SJSA1 (cell line): Measurements from ENCODE around the gene VCP. TPM values are rescaled to one million over a fixed set of nuclear protein-coding genes. Genes with fewer than 3 reads are reported as not detected.

ENCODE experiments used
- DNase-seq, 2 experiments: peaks; one replicate each; pipeline ENCODE4 v3.0.0-alpha.2; 2015 to 2020; ENCODE audit warnings: low spot score in 2 of 2, low read depth in 1 of 2
- H3K27ac ChIP-seq: fragments of 250-450 bp; sonication (Bioruptor Pico); 2 replicates; pipeline ENCODE4 v1.5.1; 2020; ENCODE audit warnings: mild to moderate bottlenecking, moderate library complexity
- H3K27me3 ChIP-seq: fragments of 250-450 bp; sonication (Bioruptor Pico); replicated peaks from 2 replicates; pipeline ENCODE4 v1.5.1; 2020; ENCODE audit warnings: mild to moderate bottlenecking, moderate library complexity
- H3K36me3 ChIP-seq: fragments of 250-450 bp; sonication (Bioruptor Pico); 2 replicates; pipeline ENCODE4 v1.5.1; 2020; ENCODE audit warnings: mild to moderate bottlenecking
- H3K4me1 ChIP-seq: fragments of 250-450 bp; sonication (Bioruptor Pico); replicated peaks from 2 replicates; pipeline ENCODE4 v1.6.1; 2021; ENCODE audit warnings: mild to moderate bottlenecking
- H3K4me3 ChIP-seq: fragments of 250-450 bp; sonication (Bioruptor Pico); 2 replicates; pipeline ENCODE4 v1.5.1; 2020; ENCODE audit warnings: mild to moderate bottlenecking
- H3K9me3 ChIP-seq: fragments of 250-450 bp; sonication (Bioruptor Pico); replicated peaks from 2 replicates; pipeline ENCODE4 v1.5.1; 2020; ENCODE audit warnings: mild to moderate bottlenecking
- total RNA-seq: library from RNA; depleted of rRNA; stranded (reverse); fragments of >200 nt; shearing (Covaris generic); gene quantifications from 2 replicates; pipeline ENCODE4 v1.2.3, GENCODE V29; 2014; rRNA removed

VCP gene
- 206 and 209 TPM in 2 replicates for total RNA-seq

DNA sequence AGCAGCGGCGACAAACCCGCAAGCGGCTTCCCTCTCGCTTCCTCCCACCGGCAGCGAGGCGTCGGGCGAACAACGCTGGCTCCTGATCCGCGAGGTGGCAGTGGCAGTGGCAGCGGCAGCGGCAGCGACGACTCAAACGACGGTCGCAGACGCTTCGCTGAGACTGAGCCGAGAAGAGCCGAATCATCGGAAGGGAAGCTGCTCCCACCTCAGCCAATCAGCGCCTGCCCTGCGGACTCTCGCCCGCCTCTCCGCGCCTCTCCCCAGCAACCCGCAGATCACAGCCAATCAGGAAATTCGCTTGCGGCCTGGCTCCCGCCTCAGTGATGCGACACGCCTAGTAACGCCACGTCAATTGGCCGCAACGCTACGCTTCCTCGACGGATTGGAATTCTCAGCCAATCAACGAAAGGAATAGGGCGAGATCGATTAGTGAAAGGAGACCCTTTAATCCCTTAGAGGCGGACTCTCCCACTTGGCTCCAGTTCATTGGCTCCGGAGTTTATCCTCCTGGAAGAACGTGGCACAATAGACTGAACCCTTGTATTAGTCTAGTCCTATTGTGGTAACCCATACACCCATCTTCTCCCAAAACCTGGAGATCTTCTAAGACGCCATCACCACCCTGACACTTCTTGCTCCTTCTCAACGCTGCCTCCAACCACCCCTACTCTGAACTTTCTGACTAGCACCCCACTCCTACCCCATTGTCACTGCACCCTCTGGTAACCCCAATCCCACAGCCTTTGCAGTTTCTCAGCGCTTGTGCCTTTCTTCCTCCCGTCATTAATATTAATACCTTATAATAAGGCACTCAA is at the start of gene VCP:
TSS of gene VCP (minus strand) at position 165 of the 818 bp plus-strand sequence. CDS start 272 bp downstream, outside the sequence.
- Histone ChIP-seq H3K27ac (peak within 1 kb of the TSS; percentile 98), H3K4me3 (peak within 1 kb of the TSS; percentile 94), H3K36me3 (peaks cover 49% of the 10 kb centered on the region), H3K9me3 (no peaks in the 10 kb centered on the region), H3K4me1 (peaks cover 16% of the 10 kb centered on the region), H3K27me3 (no peaks in the 10 kb centered on the region)
- peak; percentile 92 to 94 for DNase-seq

DNA sequence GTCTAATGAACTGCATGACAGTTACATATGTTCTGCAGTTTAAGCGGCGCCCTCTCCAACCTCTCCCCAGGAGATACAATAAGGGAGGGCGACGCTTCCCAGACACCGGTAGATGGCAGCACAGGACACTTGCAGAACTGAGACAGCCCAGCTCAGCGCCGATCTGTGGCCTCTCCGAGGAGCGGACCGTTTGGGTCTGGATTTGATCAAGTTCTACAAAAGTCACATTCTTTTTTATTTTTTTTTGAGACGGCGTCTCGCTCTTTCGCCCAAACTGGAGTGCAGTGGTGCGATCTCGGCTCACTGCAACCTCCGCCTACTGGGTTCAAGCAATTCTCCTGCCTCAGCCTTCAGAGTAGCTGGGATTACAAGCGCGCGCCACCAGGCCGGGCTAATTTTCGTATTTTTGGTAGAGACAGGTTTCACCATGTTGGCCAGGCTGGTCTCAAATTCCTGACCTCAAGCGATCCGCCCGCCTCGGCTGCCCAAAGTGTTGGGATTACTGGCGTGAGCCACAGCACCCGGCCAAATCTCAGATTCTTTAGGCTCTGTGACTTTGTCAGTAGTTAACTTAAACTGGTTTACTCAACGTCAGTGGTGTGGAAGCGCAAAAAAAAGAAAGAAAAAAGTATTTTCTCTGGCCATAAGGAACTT is 44.6 kb upstream of the VCP start:
- no peaks in the 10 kb centered on the region for H3K27me3 ChIP-seq
- peaks cover 28% of the 10 kb centered on the region for H3K4me1 ChIP-seq
- H3K27ac ChIP-seq: no peak overlapping the region
- peak; percentile 66 to 81 for DNase-seq
- H3K4me3 ChIP-seq: peak overlapping the region; percentile 35
- no peaks in the 10 kb centered on the region for H3K36me3 ChIP-seq
- no peaks in the 10 kb centered on the region for H3K9me3 ChIP-seq

DNA sequence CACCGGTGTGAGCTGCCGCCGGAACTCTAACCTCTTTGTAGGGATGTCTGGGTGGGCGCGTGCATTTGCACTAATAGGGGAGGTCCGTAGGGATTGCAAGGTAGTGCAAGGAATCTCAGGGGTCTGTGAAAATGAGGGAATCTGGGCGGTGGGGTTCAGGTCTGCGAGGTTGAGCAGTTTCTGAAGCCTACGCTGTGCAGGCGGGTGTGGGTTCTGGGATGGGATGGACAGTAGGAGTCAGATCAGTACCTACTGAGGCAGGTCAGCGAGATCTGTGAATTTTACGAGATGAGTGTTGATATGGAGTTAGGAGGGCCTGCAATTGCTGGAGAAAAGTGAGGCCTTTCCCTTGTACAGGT is 44.1 kb upstream of the VCP start:
- no peak overlapping the region for H3K27ac ChIP-seq
- peaks cover 33% of the 10 kb centered on the region for H3K4me1 ChIP-seq
- DNase-seq: no peak
- H3K36me3 ChIP-seq: no peaks in the 10 kb centered on the region
- peak overlapping the region; percentile 35 for H3K4me3 ChIP-seq
- H3K9me3 ChIP-seq: no peaks in the 10 kb centered on the region
- no peaks in the 10 kb centered on the region for H3K27me3 ChIP-seq

DNA sequence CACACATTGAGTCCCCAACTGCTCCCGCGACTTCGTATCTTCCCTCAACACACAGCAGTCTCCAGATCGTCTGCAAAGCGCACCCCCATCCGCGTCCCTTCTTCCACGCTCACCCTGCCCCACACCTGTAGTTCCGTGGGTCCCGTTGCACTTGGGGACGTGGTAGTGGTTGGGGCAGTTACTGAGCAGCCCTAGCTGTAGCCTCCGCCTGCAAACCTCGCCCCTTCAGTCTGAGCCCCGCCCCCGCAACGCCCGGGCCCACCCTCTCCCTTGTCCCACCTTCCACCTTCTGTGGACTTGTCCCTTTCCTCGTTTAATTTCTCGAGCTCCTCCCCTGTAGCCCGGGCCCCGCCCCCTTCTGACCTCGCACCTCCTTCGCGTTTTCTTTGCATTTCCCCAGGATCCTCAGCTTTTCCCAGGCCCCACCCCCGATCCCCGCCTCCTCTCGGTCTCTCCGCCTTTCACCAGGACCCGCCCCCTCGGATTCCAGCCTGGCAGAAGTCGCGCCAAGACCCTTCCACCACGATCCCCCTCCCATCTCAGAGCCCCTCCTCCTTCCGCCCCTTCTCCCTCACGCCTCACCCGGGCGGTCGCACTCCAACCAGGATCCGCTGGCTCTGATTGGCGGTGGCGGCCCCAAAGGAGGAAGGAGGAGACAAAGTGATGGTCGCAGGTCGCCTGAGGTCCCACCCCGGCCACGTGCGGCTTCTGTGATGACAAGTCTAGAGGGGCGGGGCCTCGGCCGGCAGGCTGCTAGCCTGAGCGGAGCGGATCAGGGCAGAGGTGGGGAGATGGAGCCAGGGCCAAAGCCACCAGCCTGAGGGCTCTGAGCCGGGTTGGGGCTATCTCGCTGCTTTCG is 43.5 kb upstream of the VCP start, which contains the start of gene ATOSB:
TSS of gene ATOSB (minus strand) at position 183 of the 859 bp plus-strand sequence. CDS start 7,588 bp downstream, outside the sequence.
- Histone ChIP-seq H3K27me3 (no peaks in the 10 kb centered on the region), H3K27ac (peak within 1 kb of the TSS; percentile 78), H3K9me3 (no peaks in the 10 kb centered on the region), H3K4me3 (peak within 1 kb of the TSS; percentile 35), H3K36me3 (no peaks in the 10 kb centered on the region), H3K4me1 (peaks cover 36% of the 10 kb centered on the region)
- DNase-seq: peak; percentile 85 to 94

DNA sequence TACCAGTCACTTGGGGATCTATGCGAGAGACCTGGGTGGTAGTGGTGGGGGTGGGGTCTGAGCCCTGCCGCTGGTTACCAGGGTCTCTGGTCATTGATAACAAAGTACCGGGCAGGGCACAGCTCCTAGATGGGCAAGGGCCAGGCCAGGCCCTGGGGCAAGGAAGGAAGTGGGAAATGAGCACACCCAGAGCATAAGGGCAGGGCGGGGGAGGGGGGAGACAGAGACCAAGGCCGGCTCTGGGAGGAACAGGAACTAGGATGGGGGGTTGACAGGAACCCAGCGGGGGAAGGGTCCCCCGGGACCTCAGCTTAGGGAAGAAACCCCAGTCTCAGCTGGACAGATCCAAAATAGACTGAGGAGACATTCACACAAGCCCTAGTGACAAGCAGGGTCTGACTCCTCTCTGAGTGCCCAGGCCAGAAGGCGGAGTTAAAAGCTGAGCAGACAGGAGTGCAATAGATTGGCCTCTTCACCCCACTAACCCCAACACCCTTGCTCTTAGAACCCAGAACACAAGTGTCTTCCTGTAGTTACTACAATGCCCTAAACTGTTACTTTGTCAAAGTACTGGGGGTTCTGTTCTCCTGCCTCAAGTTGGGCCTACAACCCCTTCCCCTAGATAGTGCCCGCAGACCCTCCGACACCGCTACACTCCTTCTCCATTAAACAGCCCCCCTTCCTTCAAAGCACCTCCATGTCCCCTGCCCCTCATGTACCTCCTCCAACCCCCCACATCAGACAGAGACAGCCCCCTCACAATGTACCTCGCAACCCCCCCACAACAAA is 42.6 kb upstream of the VCP start:
- H3K36me3 ChIP-seq: no peaks in the 10 kb centered on the region
- no peaks in the 10 kb centered on the region for H3K9me3 ChIP-seq
- peak overlapping the region; percentile 35 for H3K4me3 ChIP-seq
- peaks cover 45% of the 10 kb centered on the region for H3K4me1 ChIP-seq
- peak in 1 of 2 experiments; percentile 32 for DNase-seq
- H3K27me3 ChIP-seq: no peaks in the 10 kb centered on the region
- peak overlapping the region; percentile 78 for H3K27ac ChIP-seq

DNA sequence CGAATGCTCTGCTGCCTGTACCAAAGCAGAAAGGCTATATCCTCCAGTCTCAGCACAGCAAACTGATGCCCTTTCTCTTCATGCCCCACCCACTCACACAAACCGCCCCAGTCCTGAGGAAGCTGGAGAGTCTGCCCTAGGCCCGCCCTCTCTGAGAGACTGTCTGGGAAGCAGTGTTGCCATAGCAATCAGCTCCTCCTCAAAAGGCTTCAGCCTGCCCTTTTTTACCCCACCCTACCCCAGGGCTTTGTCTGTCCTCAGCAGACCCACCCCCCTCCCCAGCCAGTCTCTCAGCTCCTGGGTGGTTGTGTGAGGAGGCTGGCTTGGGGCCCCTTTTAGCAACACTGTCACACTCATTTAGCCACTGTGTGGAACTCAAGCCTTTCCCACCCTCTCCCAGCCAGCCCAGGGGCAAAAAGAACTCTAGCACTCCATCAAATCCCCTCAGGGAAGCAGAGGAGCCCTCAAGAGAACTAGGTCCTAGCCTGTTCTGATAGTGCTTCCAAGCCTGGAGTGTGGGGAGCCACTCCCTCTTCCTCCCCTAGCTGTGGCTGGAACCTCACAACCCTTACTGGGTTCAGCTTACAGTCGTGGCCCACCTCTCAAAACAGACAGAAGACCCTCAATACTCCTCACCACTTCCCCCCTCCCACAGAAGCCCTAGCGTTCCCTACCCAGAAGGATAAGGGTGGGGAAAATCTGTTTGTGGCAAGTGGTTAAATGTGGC is 41.9 kb upstream of the VCP start:
- H3K4me1 ChIP-seq: peaks cover 46% of the 10 kb centered on the region

DNA sequence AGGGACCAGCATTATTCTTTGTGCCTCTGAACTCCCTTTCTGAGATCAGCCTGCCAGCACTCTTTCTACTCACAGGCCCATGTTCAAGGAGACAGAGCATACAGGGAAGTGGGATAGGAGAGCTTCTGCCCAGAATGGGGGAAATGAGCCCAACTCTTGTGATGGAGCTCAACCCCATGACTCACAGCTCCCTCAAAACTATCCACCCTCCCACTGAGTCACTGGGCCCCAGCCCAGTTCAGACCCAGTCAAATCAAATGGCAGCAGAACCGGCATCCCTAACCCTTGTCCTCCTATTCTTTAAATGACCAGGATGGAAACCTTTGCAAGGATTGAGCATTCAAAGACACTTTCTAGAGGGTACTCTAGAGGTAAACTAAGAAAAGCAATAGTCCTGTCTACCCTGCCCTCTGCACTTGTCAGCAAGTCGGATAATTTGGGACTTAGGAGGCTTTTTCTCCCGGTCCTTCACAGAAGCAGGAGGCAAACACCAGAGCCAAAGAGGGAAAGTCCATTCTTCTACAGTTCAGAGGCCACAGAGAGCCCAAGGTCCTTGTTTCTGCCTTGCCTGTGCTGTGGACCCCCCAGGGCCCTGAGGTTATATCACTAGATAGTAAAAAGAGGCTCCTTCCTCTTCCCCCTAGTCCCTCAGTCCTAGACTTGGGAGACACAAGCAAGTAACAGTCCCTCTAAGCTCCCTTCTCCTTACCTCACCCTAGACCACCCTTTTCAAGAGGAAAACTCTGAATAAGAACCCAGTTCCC is 40.0 kb upstream of the VCP start:
- Histone ChIP-seq H3K27ac (peak overlapping the region; percentile 52), H3K36me3 (no peaks in the 10 kb centered on the region), H3K4me3 (no peak overlapping the region), H3K4me1 (peaks cover 46% of the 10 kb centered on the region), H3K9me3 (no peaks in the 10 kb centered on the region), H3K27me3 (no peaks in the 10 kb centered on the region)
- no peak for DNase-seq

More for the DNA sequence above, 41.9 kb upstream of the VCP start:
- peak; percentile 73 to 87 for DNase-seq
- no peaks in the 10 kb centered on the region for H3K36me3 ChIP-seq
- no peak overlapping the region for H3K4me3 ChIP-seq
- H3K27me3 ChIP-seq: no peaks in the 10 kb centered on the region
- H3K9me3 ChIP-seq: no peaks in the 10 kb centered on the region
- H3K27ac ChIP-seq: peak overlapping the region; percentile 78

DNA sequence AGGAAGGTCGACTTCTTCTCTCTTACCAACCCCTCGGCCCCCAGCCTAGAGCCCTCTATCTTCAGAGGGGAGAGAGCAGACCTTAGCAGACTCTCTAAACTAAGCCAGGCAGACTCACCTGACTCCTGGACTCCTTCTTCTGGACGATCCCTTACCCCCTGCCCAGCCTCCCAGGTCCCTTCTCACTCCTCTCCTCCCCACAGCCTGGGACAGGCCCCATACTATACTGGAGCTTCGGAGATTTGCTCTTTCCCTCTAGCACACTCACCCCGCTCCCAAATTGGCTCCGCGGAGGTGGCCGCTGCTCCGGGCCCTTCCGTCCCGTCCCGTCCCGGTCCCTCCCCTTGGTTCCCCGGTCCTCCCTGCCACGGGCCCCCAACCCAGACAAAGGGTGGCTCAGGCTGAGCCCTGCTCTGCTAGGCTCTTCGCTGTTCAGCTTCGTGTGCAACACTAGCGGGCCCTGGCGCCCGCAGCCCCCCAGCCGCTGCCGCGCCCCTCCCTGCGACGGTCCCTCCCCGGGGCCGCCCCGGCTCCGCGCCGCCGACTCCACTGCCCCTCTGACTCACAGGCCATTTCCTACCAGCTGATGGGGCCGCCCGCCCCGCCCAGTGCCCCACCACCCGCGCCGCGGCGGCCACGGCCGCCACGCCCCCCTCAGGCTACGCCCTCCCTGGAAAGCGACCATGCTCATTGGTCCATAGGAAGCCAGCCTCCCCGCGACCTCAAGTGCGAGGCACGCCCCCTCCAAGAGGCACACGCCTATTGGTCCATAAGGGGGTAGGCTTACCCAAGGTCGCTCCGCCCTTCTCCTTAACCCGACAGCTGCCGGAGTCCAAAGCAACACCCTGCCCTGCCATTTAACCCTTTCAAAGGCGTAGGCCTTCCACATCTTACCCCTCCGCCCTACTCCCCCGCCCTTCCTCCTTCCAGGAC is 38.8 kb upstream of the VCP start:
- peak overlapping the region; percentile 61 for H3K4me3 ChIP-seq
- peak overlapping the region; percentile 70 for H3K27ac ChIP-seq
- H3K4me1 ChIP-seq: peaks cover 41% of the 10 kb centered on the region
- no peaks in the 10 kb centered on the region for H3K9me3 ChIP-seq
- H3K27me3 ChIP-seq: no peaks in the 10 kb centered on the region
- DNase-seq: peak; percentile 81 to 95
- no peaks in the 10 kb centered on the region; the same call in 1 of the 2 replicates for H3K36me3 ChIP-seq

DNA sequence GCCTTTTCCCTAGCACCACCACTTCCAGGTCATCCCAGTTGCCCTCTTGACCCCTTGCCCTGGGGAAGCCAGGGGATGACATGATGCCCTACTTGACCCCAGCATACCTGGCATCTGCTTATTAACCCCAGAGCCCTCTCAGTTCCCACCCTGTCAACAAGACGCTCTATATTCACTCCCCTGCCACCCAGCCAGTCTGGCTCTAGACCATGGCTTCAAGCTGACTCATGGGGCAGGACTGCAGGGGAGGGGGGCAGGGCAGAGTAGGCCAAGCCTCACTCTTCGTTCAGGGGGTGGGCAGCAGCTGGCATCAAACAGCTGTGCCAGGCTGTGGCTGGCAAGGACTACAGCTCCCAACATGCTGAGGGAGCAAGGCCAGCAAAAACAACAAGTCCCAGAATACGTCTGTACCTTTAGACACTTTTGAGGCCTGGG is 37.9 kb upstream of the VCP start:
- peak; percentile 31 to 59 for DNase-seq
- Histone ChIP-seq H3K9me3 (no peaks in the 10 kb centered on the region), H3K4me3 (peak overlapping the region; percentile 61), H3K4me1 (peaks cover 40% of the 10 kb centered on the region), H3K27ac (no peak overlapping the region), H3K27me3 (no peaks in the 10 kb centered on the region), H3K36me3 (no peaks in the 10 kb centered on the region; the same call in 1 of the 2 replicates)

DNA sequence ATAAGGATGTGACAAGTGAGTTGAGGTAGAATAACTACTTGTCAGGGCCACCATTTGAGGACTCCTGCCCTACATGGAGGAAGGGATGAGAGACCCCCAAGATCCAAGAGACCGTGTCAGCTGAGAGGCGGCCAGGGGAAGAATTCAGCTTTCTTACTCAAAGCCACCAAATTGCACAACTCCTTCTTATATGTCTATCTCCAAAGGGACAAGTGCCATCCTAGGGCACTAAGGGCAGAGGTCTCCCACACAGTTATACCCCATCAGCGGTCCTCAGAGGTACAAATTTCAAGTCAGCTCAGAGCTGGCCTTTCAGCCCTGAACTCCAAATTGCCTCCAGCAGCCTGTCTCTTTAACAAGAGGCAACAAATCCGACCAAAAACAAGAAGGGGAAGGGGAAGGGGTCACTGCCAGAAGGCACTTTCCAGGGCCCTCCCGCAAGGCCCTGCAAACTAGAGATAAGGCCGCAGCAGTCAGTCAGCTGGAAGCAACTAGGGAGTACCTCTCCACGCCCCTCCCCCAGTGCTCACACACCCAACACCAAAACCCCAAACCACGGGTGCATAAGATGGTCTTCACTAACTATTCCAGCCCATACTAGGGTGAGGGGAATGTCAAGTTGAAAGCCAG is 36.6 kb upstream of the VCP start:
- Histone ChIP-seq H3K9me3 (no peaks in the 10 kb centered on the region), H3K27me3 (no peaks in the 10 kb centered on the region), H3K4me3 (no peak overlapping the region), H3K4me1 (peaks cover 27% of the 10 kb centered on the region), H3K27ac (no peak overlapping the region), H3K36me3 (no peaks in the 10 kb centered on the region; the same call in 1 of the 2 replicates)
- DNase-seq: no peak

DNA sequence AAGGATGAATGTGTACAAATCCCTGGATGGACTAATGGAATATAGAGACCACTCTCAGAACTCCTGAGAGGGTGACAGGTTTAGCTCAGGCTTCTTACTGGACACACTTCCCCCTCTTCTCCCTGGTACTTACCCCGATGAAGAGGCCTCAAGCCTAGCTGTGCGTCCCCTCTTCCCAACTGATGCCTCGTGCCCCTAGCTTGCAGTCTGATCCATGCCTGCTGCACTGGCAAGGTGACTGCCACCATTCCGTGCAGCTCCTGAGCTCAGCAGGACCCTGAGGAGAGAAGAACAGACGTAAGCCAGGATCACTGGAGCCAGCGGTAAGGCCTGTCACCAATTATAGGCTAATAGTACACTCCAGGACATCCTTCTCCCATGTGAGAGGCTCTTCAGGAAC is 36.0 kb upstream of the VCP start:
- Histone ChIP-seq H3K27me3 (no peaks in the 10 kb centered on the region), H3K4me3 (no peak overlapping the region), H3K27ac (no peak overlapping the region), H3K36me3 (no peaks in the 10 kb centered on the region; the same call in 1 of the 2 replicates), H3K9me3 (no peaks in the 10 kb centered on the region), H3K4me1 (peaks cover 24% of the 10 kb centered on the region)
- DNase-seq: no peak
